ENCODE results near the gene SNX9.

Gene SNX9

DNA sequence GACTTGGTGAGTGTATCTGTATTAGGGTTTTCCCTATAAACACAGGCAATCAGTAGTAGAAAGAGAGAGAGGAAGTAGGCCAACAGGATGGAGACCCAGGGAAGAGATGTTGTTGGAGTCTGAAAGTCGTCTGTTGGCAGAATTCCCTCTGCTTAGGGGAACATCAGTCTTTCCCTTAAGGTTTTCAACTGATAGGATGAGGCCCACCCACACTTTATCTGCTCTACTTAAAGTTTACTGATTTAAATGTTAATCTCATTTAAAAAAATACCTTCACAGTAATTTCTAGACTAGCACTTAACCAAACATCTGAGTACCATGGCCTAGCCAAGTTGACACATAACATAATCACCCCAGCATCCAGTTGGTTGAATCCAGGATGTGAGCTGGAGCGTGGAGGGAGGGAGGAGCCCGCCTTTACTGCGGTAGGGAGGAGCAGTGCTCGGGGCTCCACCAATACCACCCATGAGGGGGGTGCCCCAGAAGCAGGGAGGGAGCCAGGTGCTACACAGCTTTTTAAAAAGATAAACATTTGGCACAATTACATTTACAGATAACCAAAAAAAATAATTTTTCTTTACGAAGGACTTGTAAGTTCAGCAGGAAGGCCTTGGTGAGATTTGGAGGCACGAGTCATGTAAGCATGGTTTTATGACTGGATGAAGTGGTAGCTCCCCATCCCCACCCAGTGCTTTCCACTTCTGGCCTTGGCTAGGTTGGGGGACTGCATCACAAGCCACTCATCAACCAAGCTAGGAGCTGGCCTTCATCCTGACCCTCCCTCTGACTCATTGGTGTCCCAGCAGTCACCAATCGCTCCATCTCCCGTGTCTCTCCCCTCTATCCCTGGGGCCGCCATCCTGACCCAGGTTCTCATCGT is 18.4 kb upstream of the SNX9 start:
- no peak overlapping the region for H3K4me3 ChIP-seq (ENCODE audit: low read length)
- TF ChIP-seq, protein P1, sequence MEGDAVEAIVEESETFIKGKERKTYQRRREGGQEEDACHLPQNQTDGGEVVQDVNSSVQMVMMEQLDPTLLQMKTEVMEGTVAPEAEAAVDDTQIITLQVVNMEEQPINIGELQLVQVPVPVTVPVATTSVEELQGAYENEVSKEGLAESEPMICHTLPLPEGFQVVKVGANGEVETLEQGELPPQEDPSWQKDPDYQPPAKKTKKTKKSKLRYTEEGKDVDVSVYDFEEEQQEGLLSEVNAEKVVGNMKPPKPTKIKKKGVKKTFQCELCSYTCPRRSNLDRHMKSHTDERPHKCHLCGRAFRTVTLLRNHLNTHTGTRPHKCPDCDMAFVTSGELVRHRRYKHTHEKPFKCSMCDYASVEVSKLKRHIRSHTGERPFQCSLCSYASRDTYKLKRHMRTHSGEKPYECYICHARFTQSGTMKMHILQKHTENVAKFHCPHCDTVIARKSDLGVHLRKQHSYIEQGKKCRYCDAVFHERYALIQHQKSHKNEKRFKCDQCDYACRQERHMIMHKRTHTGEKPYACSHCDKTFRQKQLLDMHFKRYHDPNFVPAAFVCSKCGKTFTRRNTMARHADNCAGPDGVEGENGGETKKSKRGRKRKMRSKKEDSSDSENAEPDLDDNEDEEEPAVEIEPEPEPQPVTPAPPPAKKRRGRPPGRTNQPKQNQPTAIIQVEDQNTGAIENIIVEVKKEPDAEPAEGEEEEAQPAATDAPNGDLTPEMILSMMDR (IDR thresholded peaks at IDR 0.05; ENCODE audit: insufficient read depth, low read depth, low read length, missing control alignments), result no peak
- DNase-seq (ENCODE audit: low read depth), result no peak

DNA sequence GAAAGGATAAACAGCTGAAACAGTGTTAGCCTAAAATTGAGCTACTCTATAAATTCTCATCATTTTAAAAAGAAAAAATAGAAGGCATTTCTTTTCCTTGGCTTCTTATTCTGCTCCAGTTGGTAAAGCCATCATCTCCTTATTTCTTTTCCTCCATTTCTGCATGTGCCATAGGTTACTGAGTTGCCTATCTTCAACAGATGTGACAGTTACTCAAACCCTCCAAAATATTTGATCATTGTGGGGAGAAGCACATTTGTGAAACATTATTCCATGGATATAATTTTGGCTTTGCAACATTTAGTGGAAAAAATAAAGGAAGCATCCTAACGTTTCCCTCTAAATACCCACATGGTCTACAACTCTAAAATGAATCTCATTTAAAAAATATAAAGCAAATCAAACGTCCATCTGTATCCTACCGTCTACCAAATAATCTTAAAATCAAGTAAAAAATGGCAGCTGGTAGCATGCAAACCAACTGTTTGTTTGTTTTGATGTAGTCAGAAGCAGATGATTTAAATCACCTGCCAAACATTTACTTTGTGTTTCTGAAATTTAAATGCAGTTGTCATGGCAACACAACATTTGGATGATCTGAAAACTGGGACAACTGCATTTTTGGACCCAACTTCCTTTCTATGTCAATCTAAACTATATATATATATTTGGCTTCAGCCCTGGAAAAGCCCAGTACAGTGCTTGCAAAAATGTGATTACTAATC is 16.8 kb upstream of the SNX9 start:
- no peak overlapping the region for H3K4me3 ChIP-seq (ENCODE audit: low read length)
- TF ChIP-seq, protein P1 (IDR thresholded peaks at IDR 0.05; ENCODE audit: insufficient read depth, low read depth, low read length, missing control alignments), result no peak
- DNase-seq (ENCODE audit: low read depth), result no peak

DNA sequence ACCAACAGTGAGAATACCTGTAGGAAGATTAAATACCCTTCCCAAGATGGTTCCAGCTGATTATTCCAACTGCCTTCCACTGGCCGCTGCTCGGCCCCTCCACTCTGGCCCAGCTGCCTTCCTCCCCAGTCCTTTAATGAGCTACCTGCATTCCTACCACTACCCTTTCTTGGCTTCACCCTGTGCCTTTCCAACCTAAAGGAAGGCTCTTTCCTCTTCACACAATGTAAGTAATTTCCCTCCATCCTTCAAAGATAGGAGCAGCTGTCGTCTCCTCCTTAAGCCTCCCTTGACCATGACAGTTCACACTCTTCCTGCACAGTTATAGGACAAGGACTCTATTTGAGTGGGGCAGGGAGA is 16.2 kb upstream of the SNX9 start:
- TF ChIP-seq, protein P1 (IDR thresholded peaks at IDR 0.05; ENCODE audit: insufficient read depth, low read depth, low read length, missing control alignments), result no peak

DNA sequence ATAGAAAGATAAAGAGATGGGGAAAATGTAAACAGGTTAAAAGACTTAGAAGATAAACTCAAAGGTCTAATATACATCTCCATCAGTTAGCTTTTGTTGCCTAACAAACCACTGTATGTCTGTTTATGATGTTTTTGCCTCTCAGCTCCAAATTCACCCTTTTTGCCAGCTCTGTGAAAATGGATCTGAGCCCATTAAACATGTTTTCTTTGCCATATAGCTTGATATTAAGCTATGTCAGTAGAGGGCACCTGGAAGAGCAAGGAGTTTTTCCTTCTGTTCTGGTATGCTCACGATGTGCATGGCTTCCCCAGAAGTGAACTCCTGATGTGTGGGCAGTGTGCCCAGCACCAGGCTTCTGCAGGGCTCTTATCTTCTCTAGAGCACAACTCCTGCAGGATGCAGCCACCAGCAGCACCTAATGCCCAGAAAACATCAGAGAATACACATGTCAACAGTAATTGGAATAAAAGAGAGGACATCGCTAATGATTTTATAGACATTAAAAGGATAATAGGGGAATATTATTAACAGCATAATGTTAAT is 14.6 kb upstream of the SNX9 start:
- TF ChIP-seq, protein P1 (IDR thresholded peaks at IDR 0.05; ENCODE audit: insufficient read depth, low read depth, low read length, missing control alignments), result no peak
- no peak for DNase-seq (ENCODE audit: low read depth)
- no peak overlapping the region for H3K4me3 ChIP-seq (ENCODE audit: low read length)

More for the DNA sequence above, 16.2 kb upstream of the SNX9 start:
- no peak for DNase-seq (ENCODE audit: low read depth)
- H3K4me3 ChIP-seq (ENCODE audit: low read length), result no peak overlapping the region

DNA sequence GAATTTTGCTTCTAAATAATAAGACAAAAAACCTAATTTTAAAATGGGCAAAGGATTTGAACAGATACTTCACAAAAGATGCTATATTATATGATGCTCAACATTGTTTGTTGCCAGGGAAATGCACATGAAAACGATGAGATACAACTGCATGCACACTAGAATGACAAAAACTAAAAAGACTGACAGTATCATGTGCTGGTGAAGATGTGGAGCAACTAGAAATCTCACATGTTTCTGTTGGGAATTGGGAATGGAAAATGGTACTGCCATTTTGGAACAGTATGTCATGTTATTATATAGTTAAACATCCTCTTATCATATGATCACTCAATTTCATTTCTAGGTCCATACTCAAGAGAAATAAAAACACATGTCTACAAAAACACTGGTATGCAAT is 13.4 kb upstream of the SNX9 start:
- H3K4me3 ChIP-seq (ENCODE audit: low read length), result no peak overlapping the region
- DNase-seq (ENCODE audit: low read depth), result no peak
- TF ChIP-seq, protein P1 (IDR thresholded peaks at IDR 0.05; ENCODE audit: insufficient read depth, low read depth, low read length, missing control alignments), result no peak

DNA sequence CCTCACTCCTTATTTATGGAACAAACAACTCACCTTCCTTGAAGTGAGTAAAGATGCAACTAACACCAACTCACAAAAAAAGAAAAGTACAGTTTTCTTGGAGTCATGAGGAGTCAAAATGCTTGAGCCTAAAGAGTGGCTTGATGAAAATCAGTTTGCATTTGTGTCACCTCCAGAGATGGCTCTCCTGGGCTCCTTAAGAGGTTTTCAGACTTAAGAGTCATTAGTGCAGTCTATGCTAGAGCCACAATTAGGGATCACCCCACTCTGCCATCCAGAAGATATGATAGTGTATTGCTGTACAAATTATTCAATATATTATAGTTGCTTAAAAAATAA is 11.9 kb upstream of the SNX9 start:
- H3K4me3 ChIP-seq (ENCODE audit: low read length), result no peak overlapping the region
- no peak for DNase-seq (ENCODE audit: low read depth)
- TF ChIP-seq, protein P1 (IDR thresholded peaks at IDR 0.05; ENCODE audit: insufficient read depth, low read depth, low read length, missing control alignments), result no peak
